ENCODE measurements around the gene CCDC63.

DNA sequence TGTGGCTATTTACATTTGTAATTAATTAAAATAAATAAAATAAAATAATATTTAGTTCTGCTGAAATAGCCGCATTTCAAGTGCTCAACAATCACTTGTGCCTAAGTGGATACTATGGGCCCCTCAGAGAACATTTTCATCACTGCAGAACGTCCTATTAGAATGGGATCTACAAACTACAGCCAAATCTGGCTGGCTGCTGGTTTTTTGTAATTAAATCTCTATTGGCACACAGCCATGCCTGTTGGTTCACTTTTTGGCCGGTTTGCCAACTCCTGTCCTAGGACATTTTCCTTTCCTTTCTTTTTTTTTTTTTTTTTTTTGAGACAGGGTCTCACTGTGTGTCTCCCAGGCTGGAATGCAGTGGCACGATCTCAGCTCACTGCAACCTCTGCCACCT lies 9.8 kb downstream of the CCDC63 start:
- TF ChIP-seq, protein P1, sequence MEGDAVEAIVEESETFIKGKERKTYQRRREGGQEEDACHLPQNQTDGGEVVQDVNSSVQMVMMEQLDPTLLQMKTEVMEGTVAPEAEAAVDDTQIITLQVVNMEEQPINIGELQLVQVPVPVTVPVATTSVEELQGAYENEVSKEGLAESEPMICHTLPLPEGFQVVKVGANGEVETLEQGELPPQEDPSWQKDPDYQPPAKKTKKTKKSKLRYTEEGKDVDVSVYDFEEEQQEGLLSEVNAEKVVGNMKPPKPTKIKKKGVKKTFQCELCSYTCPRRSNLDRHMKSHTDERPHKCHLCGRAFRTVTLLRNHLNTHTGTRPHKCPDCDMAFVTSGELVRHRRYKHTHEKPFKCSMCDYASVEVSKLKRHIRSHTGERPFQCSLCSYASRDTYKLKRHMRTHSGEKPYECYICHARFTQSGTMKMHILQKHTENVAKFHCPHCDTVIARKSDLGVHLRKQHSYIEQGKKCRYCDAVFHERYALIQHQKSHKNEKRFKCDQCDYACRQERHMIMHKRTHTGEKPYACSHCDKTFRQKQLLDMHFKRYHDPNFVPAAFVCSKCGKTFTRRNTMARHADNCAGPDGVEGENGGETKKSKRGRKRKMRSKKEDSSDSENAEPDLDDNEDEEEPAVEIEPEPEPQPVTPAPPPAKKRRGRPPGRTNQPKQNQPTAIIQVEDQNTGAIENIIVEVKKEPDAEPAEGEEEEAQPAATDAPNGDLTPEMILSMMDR (conservative IDR thresholded peaks at IDR 0.05; ENCODE audit: low read length) = no peak
- TF ChIP-seq EZH2phosphoT487 (IDR thresholded peaks at IDR 0.05; ENCODE audit: borderline replicate concordance, low read depth, low read length) = no peak

All from OCI-LY7 (cell line).